H1 (cell line): ENCODE data around the gene FNDC11. TPM values are rescaled to one million over a fixed set of nuclear protein-coding genes. Genes with fewer than 3 reads are reported as not detected.

Source experiments
- CTCF ChIA-PET: fragments of 300-600 bp; sonication (Branson Sonifier 250); formaldehyde crosslinking; loops from one replicate; lab custom pipeline; 2021; ENCODE audit not compliant: partially characterized antibody; lab: Charles Lee
- POLR2A ChIA-PET: fragments of 300-600 bp; sonication (Branson Sonifier 250); formaldehyde crosslinking; loops from one replicate; lab custom pipeline; 2021; ENCODE audit warnings: inconsistent platforms; ENCODE audit not compliant: partially characterized antibody; lab: Charles Lee
- DNase-seq, 2 experiments: peaks; one replicate each; pipeline versions ENCODE4 v3.0.0 to v3.0.0-alpha.2; 2010 to 2022; ENCODE audit warnings: low spot score in 2 of 2, low read depth in 1 of 2, mixed read lengths in 1 of 2
- FAIRE-seq: peaks from 2 replicates; lab custom pipeline; 2011; peaks lifted over from hg19 to GRCh38; lab: Jason Lieb, UNC
- H2AFZ ChIP-seq: 2 replicates; pipeline ENCODE4 v1.8.1; 2012; ENCODE audit warnings: low read length, inconsistent platforms
- H2AK5ac ChIP-seq: 2 replicates; pipeline ENCODE4 v1.6.1; 2013; ENCODE audit warnings: low read depth, low read length
- H2BK120ac ChIP-seq: replicated peaks from 2 replicates; pipeline ENCODE3; 2013; ENCODE audit warnings: low read depth, low read length, inconsistent platforms
- H2BK12ac ChIP-seq: 2 replicates; pipeline ENCODE4 v1.6.1; 2013; ENCODE audit warnings: low read depth, low read length
- H2BK15ac ChIP-seq: 2 replicates; pipeline ENCODE4 v1.6.1; 2013; ENCODE audit warnings: low read length
- H2BK20ac ChIP-seq: 2 replicates; pipeline ENCODE4 v1.6.1; 2013; ENCODE audit warnings: low read length
- H2BK5ac ChIP-seq: 2 replicates; pipeline ENCODE4 v1.6.1; 2013; ENCODE audit warnings: low read depth, low read length
- H3K14ac ChIP-seq: 2 replicates; pipeline ENCODE4 v1.6.1; 2013; ENCODE audit warnings: inconsistent platforms; ENCODE audit not compliant: insufficient read length
- H3K18ac ChIP-seq: 2 replicates; pipeline ENCODE4 v1.6.1; 2013; ENCODE audit warnings: low read length; ENCODE audit errors: extremely low read depth
- H3K23ac ChIP-seq: 2 replicates; pipeline ENCODE4 v1.6.1; 2013; ENCODE audit warnings: inconsistent platforms; ENCODE audit not compliant: insufficient read length
- H3K23me2 ChIP-seq: 2 replicates; pipeline ENCODE4 v1.6.1; 2013; ENCODE audit warnings: low read depth, low read length
- H3K27ac ChIP-seq: 2 replicates; pipeline ENCODE4 v1.6.1; 2011; ENCODE audit warnings: low read depth, low read length, inconsistent platforms
- H3K27me3 ChIP-seq, 4 experiments: replicated peaks in 1 of 4; 1 replicate in 1 of 4; 2 replicates in 3 of 4; pipeline versions ENCODE4 v1.6.1 to v1.8.1; 2011 to 2013; ENCODE audit warnings: low read length in 3 of 4, mild to moderate bottlenecking in 3 of 4, inconsistent platforms in 2 of 4, mixed read lengths in 2 of 4, moderate library complexity in 1 of 4; ENCODE audit not compliant: control insufficient read depth in 3 of 4, insufficient read depth in 3 of 4; ENCODE audit errors: extremely low read depth in 1 of 4
- H3K36me3 ChIP-seq, 4 experiments: 2 replicates each; pipeline versions ENCODE4 v1.6.1 to v1.8.1; 2011 to 2013; ENCODE audit warnings: mild to moderate bottlenecking in 4 of 4, low read length in 3 of 4, moderate library complexity in 2 of 4, control low read depth in 1 of 4, inconsistent platforms in 1 of 4; ENCODE audit not compliant: insufficient read depth in 4 of 4, control insufficient read depth in 2 of 4
- H3K4ac ChIP-seq: replicated peaks from 2 replicates; pipeline ENCODE3; 2013; ENCODE audit warnings: low read length, low read depth, mixed read lengths, inconsistent platforms; ENCODE audit not compliant: insufficient read length
- H3K4me1 ChIP-seq, 4 experiments: replicated peaks in 1 of 4; 1 replicate in 1 of 4; 2 replicates in 3 of 4; pipeline versions ENCODE4 v1.6.1 to v1.8.1; 2011 to 2013; ENCODE audit warnings: low read length in 3 of 4, inconsistent platforms in 2 of 4, mixed read lengths in 1 of 4; ENCODE audit not compliant: insufficient read depth in 4 of 4, control insufficient read depth in 3 of 4
- H3K4me2 ChIP-seq, 2 experiments: 2 replicates each; pipeline versions ENCODE4 v1.6.1 to v1.8.1; 2011 to 2013; ENCODE audit warnings: low read depth in 2 of 2, low read length in 2 of 2, control low read depth in 1 of 2, inconsistent platforms in 1 of 2, mild to moderate bottlenecking in 1 of 2; ENCODE audit not compliant: insufficient read depth in 1 of 2
- H3K4me3 ChIP-seq, 4 experiments: fragments of 200-600, 300-600 bp in 1 of 4; sonication (generic), shearing (Covaris generic), sonication (Bioruptor Twin) in 1 of 4; 2 replicates each; pipeline versions ENCODE4 v1.5.1 to v1.8.1; 2011 to 2016; ENCODE audit warnings: low read length in 4 of 4, low read depth in 3 of 4, control low read depth in 2 of 4, inconsistent platforms in 2 of 4, mild to moderate bottlenecking in 2 of 4, mixed read lengths in 1 of 4, moderate library complexity in 1 of 4; ENCODE audit not compliant: insufficient read depth in 2 of 4; ENCODE audit errors: extremely low read depth in 1 of 4
- H3K56ac ChIP-seq: replicated peaks from 2 replicates; pipeline ENCODE3; 2013; ENCODE audit warnings: low read depth, mild to moderate bottlenecking, mixed read lengths, low read length, inconsistent platforms; ENCODE audit not compliant: insufficient read length
- H3K79me1 ChIP-seq: 2 replicates; pipeline ENCODE4 v1.6.1; 2013; ENCODE audit warnings: low read depth, low read length, control low read depth
- H3K79me2 ChIP-seq, 2 experiments: 2 replicates each; pipeline versions ENCODE4 v1.6.1 to v1.8.1; 2012 to 2013; ENCODE audit warnings: low read length in 2 of 2, mild to moderate bottlenecking in 2 of 2, inconsistent platforms in 1 of 2; ENCODE audit not compliant: insufficient read depth in 2 of 2, control insufficient read depth in 1 of 2
- H3K9ac ChIP-seq, 4 experiments: replicated peaks in 1 of 4; 1 replicate in 1 of 4; 2 replicates in 3 of 4; pipeline versions ENCODE4 v1.6.1 to v1.8.1; 2011 to 2013; ENCODE audit warnings: low read depth in 3 of 4, low read length in 3 of 4, control low read depth in 2 of 4, mild to moderate bottlenecking in 2 of 4, moderate library complexity in 2 of 4, inconsistent platforms in 1 of 4; ENCODE audit errors: extremely low read depth in 1 of 4
- H3K9me3 ChIP-seq, 2 experiments: 2 replicates each; pipeline versions ENCODE4 v1.6.1 to v1.8.1; 2012 to 2013; ENCODE audit warnings: mild to moderate bottlenecking in 2 of 2, moderate library complexity in 2 of 2, control low read depth in 1 of 2, inconsistent platforms in 1 of 2, low read depth in 1 of 2, low read length in 1 of 2, mixed read lengths in 1 of 2; ENCODE audit not compliant: insufficient read depth in 2 of 2
- H4K20me1 ChIP-seq, 2 experiments: replicated peaks in 1 of 2; 2 replicates each; pipeline versions ENCODE3 to v1.8.1; 2011 to 2013; ENCODE audit warnings: inconsistent platforms in 2 of 2, low read length in 2 of 2, mild to moderate bottlenecking in 1 of 2; ENCODE audit not compliant: insufficient read depth in 2 of 2, control insufficient read depth in 1 of 2
- H4K5ac ChIP-seq: 2 replicates; pipeline ENCODE4 v1.6.1; 2013; ENCODE audit warnings: low read length, low read depth, mixed read lengths, inconsistent platforms; ENCODE audit not compliant: insufficient read length
- H4K8ac ChIP-seq: 2 replicates; pipeline ENCODE4 v1.8.0; 2013; ENCODE audit warnings: mild to moderate bottlenecking, moderate library complexity, low read length, inconsistent platforms; ENCODE audit not compliant: insufficient read depth; ENCODE audit errors: extremely low read depth
- H4K91ac ChIP-seq: replicated peaks from 2 replicates; pipeline ENCODE3; 2013; ENCODE audit warnings: low read length, mixed read lengths, inconsistent platforms; ENCODE audit not compliant: insufficient read length
- CHD1 ChIP-seq: IDR thresholded peaks from 2 replicates; pipeline ENCODE4 v1.6.1; 2012; ENCODE audit warnings: low read depth, low read length, improper control_type of control experiment
- WGBS, 2 experiments: shearing (Covaris generic) in 1 of 2; methylation state at CpG; one replicate each; pipeline versions ENCODE4 v1.1.6 to v1.1.7; 2013 to 2015; ENCODE audit warnings: low lambda C conversion rate in 2 of 2, mixed read lengths in 2 of 2, inconsistent platforms in 1 of 2, low coverage in 1 of 2, missing lambda C conversion rate in 1 of 2; ENCODE audit not compliant: insufficient replicate concordance in 2 of 2, insufficient coverage in 1 of 2, insufficient read length in 1 of 2; ENCODE audit errors: extremely low coverage in 1 of 2, missing lambda C conversion rate in 1 of 2; 5-methylcytosine and 5-hydroxymethylcytosine counted together
- polyA plus RNA-seq, 7 experiments: library from polyadenylated mRNA; depleted of rRNA in 3 of 7; stranded (reverse) in 5 of 7; unstranded in 2 of 7; fragments of >200 nt in 5 of 7; fragments of 200-250 nt in 2 of 7; gene quantifications; 1 replicate in 5 of 7; 2 replicates in 1 of 7; 4 replicates in 1 of 7; pipeline versions ENCODE4 v1.2.1 to v1.2.3, GENCODE V29; 2011 to 2013; ENCODE audit warnings: missing spikeins in 2 of 7, mixed read lengths in 2 of 7
- total RNA-seq: library from RNA; stranded (reverse); fragmentation: NEBNext Ultra II Directional; extraction: Animal tissue kit (Norgen Biotek cat#: 25700); gene quantifications from 2 replicates; pipeline ENCODE4 v1.2.1, GENCODE V29; 2021

Gene FNDC11
- total and polyA plus RNA-seq, 2 of the 8 experiments (the other 6 are each of a cell fraction or from before 2014, with no cell fraction given) = 2.6 to 8.8 TPM

- Histone ChIP-seq H3K23me2 (no peaks in the 10 kb centered on the region), H2BK5ac (no peak overlapping the region), H3K36me3 (no peaks in the 10 kb centered on the region; a peak in 4 of 8 replicates), H2BK12ac (no peak overlapping the region), H3K4me3 (no peak overlapping the region), H2BK15ac (no peak overlapping the region), H3K9me3 (no peaks in the 10 kb centered on the region), H3K18ac (no peak overlapping the region), H2BK20ac (no peak overlapping the region), H3K4ac (no peak overlapping the region), H3K4me2 (no peak overlapping the region), H3K79me1 (no peaks in the 10 kb centered on the region), H3K14ac (no peak overlapping the region), H3K56ac (no peak overlapping the region), H3K23ac (no peak overlapping the region), H2AK5ac (no peak overlapping the region), H3K4me1 (no peaks in the 10 kb centered on the region), H3K9ac (no peak overlapping the region), H4K5ac (no peak overlapping the region), H3K27me3 (no peaks in the 10 kb centered on the region), H4K8ac (no peak overlapping the region; the same call in 1 of the 2 replicates), H4K91ac (no peak overlapping the region), H2BK120ac (no peak overlapping the region), H4K20me1 (no peaks in the 10 kb centered on the region), H3K27ac (no peak overlapping the region), H2AFZ (no peak overlapping the region), H3K79me2 (no peaks in the 10 kb centered on the region)
- FAIRE-seq (no peak), DNase-seq (no peak)
- 96% methylated on average over 55 of the region's 61 CpGs; no CpG with 5 or more reads in 1 of the 2 experiments for WGBS, 2 experiments
- ChIA-PET CTCF (interaction anchor here (1.5 to 1.7 kb wide), 2 partner anchors 27 to 77 kb away, joined by 4 read pairs; no protein-coding TSS in a partner anchor), POLR2A (interaction anchor here (0.8 to 3.4 kb wide), 4 partner anchors 9 to 44 kb away, joined by 3 to 12 read pairs (median 3); partner anchors contain the start of genes HELZ2 and PPDPF)
- TF ChIP-seq CHD1 = no peak
These were observed 11.2 kb downstream of the FNDC11 start for GRCh38 chr20:63565021-63565698.
